ENCODE data around the gene EMID1.

EMID1 gene

DNA sequence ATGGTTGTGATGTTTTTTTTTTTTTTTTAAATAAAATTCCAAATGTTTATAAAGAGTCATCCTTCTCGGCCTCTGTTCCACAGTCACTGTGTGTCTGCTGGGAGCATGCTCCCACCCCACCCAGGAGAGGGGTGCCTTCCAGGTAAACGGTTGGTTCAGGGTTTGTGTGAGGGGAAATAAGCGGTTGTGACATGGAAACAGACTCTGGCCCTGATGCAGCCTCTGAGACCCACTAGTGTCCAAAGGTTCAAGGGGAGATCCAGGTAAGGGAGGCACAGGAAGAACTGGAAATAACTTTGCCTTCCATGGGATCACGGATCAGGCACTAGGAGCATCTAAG lies 94.7 kb downstream of the EMID1 start:
- DNase-seq, result no peak

DNA sequence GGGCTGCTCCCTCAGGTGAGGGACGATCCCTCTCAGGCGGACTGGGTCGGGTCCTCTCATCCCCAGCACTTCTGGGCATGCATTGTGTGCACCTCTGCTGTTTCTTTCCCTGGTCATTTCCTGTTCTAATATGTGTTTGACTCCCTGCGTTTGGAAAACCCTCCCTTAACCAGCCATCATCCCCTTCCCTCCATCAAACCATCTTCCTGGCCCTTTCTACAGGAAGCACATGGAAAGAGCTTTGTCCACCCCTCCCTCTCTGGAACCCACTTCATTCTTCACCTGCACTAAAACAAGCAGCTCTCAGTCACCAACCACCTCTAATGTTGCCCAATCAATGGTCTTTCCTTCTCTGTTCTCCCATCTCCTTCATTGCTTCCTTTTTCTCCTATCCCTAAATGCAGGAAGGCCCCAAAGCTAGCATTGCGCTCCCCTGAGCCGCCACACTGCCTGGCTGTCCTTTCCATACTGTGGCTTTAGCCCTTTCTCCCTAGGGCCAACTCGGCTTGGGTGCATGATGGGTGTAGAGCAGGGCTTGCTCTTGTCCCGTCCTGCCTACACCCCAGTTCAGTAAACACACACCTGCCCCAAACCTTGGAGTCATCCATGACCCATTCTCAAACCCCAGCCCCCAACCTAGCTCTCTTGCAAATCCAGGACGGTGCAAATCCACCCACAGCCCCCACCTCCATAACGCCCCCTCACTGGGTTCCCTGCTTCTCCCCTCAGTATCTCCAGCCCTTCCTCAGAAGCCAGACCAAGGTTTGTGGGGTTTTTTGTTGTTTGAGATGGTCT lies 95.3 kb downstream of the EMID1 start:
- DNase-seq, result no peak

DNA sequence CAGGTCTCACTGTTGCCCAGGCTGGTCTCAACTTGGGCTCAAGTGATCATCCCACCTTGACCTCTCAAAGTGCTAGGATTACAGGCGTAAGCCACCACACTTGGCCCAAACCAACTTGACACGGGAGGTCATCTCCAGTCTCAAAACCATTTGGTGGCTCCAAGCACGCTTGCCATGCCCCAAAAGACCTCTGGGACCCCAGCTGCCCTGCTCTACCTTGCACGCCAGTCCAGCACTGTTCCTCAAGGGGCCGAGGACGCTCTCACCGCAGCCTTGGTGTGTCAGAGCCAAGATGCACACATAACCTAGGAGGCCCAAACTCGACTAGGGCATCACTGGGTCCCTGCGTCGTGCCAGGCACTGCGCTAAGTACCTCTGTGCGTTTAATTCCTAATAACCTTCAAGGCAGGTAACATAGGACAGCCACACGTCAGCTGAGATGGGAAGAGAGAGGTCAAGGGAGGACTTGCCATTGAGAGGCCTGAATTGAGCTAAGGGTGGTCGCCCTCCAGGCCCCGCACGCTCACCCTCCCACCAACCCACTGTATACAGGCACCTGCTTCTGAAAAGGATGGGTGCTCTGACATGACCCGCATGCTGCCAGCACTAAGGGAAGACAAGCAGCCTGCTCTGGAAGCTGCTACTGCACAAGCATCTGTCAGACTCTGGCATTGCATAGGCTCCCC lies 96.2 kb downstream of the EMID1 start:
- no peak for DNase-seq

DNA sequence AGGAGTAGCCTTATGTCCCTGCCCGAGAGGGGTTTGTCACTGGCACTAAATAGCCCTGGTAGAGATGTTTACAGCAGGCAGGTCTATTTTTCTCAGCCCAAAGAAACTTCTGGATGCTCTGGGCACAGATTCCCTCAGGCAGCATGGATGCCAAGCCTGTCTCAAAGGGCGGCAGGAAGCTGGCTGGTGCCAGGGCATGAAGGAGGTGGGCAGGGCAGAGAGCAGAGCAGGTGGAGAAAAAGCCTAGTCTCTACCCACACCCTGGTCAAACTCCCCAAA lies 96.6 kb downstream of the EMID1 start:
- DNase-seq, result no peak

DNA sequence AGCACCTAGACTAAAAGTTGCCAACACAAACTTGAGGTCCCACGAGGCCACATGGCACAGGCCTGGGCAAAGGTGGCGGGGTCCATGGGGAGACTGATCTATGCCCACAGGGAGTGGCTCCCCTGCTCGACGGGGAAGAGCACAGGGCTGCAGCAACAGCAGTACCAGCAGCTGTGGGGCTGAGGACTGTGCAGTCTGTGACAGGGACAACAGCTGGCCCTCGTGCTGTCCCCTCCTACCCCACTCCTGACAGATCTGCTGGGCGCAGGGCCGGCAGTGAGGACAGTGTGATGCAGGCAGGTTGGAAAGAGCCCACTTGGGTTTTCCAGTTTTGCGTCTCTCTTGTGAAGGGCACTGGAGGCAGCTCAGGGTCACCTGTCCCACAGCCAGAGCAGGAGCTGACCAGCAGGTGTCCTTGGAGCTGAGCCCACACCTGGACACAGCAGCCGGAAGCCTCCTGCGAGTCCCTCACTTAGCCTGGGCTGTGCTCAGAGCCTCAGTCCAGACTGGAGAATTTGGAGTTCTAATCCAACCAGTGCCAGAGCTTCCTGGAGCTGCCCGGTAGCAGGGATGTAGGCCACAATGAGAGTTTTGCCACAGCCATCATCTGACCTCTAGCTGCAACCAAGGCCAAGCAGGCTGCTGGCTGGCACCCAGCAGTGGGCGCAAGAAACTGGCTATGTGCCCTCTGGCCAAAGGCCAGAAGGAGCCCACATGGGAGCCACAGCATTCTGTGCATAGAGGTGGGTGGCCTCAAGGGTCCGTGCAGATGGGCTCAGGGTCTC lies 97.2 kb downstream of the EMID1 start:
- no peak for DNase-seq

DNA sequence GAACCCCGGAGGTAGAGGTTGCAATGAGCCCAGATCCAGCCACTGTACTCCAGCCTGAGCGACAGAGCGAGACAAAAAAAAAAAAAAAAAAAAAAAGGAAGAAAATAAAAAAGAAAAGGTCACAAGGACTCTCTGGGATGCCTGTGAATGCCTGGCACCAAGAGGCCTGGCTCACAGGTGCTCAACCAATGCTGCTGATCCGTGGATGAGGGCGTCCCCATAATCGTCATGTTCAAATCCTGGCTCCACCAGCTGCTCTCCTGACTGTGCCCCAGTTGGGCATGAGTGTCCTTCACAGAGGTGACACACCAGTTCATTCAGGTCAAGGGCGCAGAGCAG lies 100.1 kb downstream of the EMID1 start:
- no peak for DNase-seq

DNA sequence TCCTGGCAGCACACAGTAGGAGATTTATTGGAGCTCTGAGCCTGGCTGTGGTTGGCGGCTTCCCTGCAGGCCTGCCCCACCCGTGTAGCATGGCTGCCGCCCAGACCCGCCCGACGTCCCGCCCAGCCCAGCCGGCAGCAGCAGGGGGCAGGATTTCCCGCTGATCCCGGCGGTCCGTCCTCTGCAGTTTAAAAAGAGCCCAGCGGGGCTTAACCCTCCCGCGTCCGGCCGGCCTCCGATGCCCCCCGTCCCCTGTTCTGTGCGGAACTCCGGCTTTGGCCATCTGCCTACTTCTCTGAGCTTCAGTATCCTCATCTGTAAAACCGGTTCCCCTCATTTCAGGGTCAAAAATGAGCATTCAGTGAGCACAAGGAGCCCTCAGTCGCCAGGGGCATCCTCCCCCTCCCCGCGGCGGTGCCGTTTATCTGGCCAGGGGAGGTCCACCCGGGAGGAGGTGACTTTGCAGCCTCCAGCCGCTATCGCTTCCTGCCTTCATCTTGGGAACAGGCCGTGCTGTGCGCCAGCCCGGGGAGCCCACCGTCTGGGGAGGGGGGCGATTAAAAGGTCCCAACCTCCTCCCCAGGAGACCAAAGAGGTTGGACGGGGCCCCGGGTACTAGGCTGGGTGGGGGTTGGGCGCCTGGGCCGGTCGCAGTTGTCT lies 100.6 kb downstream of the EMID1 start, which contains the start of gene GAS2L1:
Gene GAS2L1 (plus strand): TSS at position 476 of the 660 bp plus-strand sequence. CDS start 1,456 bp downstream, outside the sequence.
- peak; percentile 64 for DNase-seq

DNA sequence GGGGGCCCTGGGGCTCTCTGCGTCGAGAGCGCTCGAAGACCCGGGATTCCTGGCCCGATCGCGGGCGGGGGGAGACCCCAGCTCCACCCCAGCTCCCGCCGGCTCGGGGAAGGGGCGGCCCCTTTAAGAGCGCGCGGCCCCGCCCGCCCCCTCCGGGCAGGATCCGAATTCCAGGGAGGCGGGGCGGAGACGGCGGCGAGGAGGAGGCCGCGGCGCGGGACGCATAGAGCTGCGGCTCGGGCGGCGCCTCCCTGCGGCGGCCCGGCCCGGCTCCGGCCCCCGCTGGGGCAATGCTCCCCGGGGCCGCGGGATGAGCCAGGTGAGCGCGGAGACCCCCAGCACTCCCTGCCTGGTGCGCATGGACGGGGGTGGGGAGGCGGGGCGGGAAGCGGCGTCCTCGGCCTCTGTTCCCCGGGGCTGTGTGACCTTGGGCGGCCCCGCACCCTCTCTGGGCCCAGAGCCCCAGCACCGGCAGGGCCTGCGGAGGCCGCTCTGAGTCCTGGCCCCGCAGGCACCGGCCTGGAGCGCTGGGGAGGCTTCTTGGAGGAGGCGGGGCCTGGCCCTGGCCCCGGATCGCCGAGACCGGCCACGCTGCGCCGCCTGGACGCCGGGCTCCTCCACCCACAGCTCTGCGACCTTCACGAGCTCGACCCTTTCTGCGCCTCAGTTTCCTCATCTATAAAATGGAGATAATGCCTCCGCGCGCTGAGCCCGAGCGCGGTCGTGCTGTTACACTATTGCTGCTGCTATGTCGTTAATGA lies 101.3 kb downstream of the EMID1 start:
- DNase-seq, result peak; percentile 68

DNA sequence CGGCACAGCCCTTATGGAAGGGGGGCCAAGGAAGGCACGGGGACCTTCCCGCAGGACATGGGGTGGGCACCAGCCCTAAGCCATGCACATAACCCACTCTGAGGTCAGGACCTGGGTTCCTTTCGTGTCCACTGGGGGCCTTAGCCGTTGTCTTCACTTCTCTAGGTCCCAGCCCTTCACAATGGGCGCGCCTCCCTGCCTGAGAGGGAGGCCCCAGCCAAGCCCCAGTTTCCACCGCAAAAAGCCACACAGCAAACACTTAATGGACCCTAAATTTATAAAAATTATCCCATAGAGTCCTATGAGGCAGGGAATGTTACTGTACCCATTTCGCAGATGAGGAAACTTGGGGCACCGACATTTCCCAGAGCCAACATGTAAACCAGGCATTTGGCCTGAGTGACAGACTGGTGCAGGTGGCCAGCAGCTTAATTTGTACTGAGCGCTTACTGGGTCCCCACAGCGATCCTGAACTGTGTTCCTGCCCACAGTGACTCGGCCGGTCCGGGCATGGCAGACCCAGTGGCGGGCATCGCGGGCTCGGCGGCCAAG lies 102.0 kb downstream of the EMID1 start:
- no peak for DNase-seq

DNA sequence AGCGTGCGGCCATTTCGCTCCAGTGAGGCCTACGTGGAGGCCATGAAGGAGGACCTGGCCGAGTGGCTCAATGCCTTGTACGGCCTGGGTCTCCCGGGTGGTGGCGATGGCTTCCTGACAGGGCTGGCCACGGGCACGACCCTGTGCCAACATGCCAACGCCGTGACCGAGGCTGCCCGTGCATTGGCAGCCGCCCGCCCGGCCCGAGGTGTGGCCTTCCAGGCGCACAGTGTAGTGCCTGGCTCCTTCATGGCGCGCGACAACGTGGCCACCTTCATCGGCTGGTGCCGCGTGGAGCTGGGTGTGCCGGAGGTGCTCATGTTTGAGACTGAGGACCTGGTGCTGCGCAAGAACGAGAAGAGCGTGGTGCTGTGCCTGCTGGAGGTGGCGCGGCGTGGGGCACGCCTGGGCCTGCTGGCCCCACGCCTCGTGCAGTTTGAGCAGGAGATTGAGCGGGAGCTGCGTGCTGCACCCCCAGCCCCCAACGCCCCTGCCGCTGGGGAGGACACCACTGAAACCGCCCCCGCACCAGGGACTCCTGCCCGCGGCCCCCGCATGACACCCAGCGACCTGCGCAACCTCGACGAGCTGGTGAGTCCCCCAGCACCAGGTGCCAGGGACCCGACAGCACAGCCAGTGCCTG lies 102.6 kb downstream of the EMID1 start:
- DNase-seq, result no peak

DNA sequence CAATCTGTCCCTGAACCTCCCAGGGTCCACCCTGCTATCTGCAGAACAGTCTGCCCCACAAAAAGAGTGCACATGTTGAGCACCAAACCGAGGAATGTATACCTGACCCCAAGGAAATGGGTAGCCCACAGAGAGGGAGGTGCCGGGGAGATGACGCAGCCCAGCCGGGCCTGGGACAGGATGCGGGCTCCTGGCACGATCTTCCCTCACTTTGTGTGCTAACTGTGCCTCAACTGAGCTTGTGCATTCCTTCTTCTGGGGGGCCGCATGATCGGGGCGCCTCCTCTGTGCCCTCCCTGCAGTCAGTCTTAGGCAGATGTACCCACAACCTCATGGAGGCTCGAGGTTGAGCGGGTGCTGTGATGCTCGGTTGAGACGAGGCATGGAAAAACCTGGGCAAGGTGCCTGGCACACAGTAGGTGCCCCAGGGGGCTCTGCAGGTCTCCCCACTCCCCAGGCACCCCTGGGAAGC lies 103.1 kb downstream of the EMID1 start:
- DNase-seq, result no peak
